Measurements from ENCODE around the gene NTRK3. TPM values are rescaled to one million over a fixed set of nuclear protein-coding genes. Genes with fewer than 3 reads are reported as not detected.

NTRK3 gene
- total RNA-seq, 1 experiment from 2014 or later, result not detected

DNA sequence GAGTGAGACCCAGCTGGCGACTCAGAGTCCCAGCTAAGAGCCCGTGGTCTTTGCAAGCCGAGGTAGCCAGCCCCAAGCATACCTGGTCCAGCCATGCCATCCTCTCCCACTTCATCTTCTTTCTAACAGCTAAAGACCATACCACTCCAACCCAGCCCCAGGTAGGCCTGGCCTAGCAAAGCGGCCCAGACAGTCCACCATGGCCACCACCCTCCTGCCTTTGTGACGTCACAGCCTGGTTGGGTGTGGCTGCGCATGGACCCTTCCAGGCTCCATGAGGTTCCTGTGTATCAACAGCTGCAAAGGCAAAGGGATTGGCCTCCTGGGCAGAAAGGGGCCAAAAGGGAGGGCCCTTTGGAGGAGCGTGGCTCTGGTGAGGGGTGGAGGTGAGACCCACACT is 4.1 kb downstream of the NTRK3 start:
- no peaks in the 10 kb centered on the region for H3F3A ChIP-seq (ENCODE audit: insufficient read depth, low read depth)
- no peaks in the 10 kb centered on the region for H3K79me2 ChIP-seq (ENCODE audit: low read depth)
- H3K27ac ChIP-seq, result no peak overlapping the region
- no peaks in the 10 kb centered on the region for H3K36me3 ChIP-seq (ENCODE audit: low read depth)
- ChIA-PET CTCF (no interaction called here), POLR2A (ENCODE audit: unreplicated experiment) (no interaction called here)
- peaks cover 6% of the 10 kb centered on the region; the same call in 1 of the 2 replicates for H3K27me3 ChIP-seq (ENCODE audit: insufficient read depth, low read depth)
- TF ChIP-seq CTCF (conservative IDR thresholded peaks at IDR 0.05), result no peak
- no peak for TF ChIP-seq EZH2 (IDR thresholded peaks at IDR 0.05; ENCODE audit: low read depth)
- no peak for DNase-seq
- no peaks in the 10 kb centered on the region for H3K9me3 ChIP-seq (ENCODE audit: insufficient read depth, low read depth)
- no peaks in the 10 kb centered on the region for H3K4me1 ChIP-seq (replicated peaks; ENCODE audit: insufficient read depth)
- H2AFZ ChIP-seq, result no peak overlapping the region
- no peaks in the 10 kb centered on the region for H3K9me2 ChIP-seq (ENCODE audit: insufficient read depth)
- no TSS peak for BruUV-seq (replicated peaks)
- no peak overlapping the region for H3K4me2 ChIP-seq
- intact Hi-C loops (cut with micrococcal nuclease; ENCODE audit: unreplicated experiment), result no loop called here
- H4K20me1 ChIP-seq (ENCODE audit: insufficient read depth), result no peaks in the 10 kb centered on the region
- H3K4me3 ChIP-seq, result no peak overlapping the region

DNA sequence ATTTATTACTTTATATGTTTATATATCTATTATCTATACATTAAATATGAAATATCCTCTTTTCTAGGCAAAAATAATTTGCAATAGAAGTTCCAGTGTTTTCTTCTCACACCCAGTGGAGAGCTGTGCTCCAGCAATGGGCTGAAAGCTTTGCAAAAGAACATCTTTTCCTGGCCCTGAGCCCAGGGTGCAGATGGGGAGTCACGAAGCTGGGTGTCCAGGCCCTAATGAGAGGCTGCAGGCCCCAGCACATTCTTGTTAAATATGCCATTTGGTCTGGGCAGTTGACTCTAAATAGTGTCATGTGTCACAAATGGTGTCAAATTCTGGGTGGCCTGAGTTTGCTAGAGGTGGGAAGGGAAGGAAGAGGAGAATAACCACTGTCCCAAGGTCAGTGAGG is 5.7 kb downstream of the NTRK3 start:
- BruUV-seq (replicated peaks), result no TSS peak
- no peak for TF ChIP-seq CTCF (conservative IDR thresholded peaks at IDR 0.05)
- TF ChIP-seq EZH2 (IDR thresholded peaks at IDR 0.05; ENCODE audit: low read depth), result no peak
- no peak for DNase-seq
- ChIA-PET CTCF (interaction anchor here (0.8 kb wide), 1 partner anchor 10 kb away, joined by 4 read pairs; no protein-coding TSS in a partner anchor), POLR2A (ENCODE audit: unreplicated experiment) (no interaction called here)
- H3K9me2 ChIP-seq (ENCODE audit: insufficient read depth), result no peaks in the 10 kb centered on the region
- no peak overlapping the region for H3K4me2 ChIP-seq
- no peaks in the 10 kb centered on the region for H3K79me2 ChIP-seq (ENCODE audit: low read depth)
- no peaks in the 10 kb centered on the region for H3F3A ChIP-seq (ENCODE audit: insufficient read depth, low read depth)
- intact Hi-C loops (cut with micrococcal nuclease; ENCODE audit: unreplicated experiment), result no loop called here
- no peaks in the 10 kb centered on the region for H4K20me1 ChIP-seq (ENCODE audit: insufficient read depth)
- H2AFZ ChIP-seq, result no peak overlapping the region
- H3K9me3 ChIP-seq (ENCODE audit: insufficient read depth, low read depth), result no peaks in the 10 kb centered on the region
- no peaks in the 10 kb centered on the region for H3K36me3 ChIP-seq (ENCODE audit: low read depth)
- H3K4me3 ChIP-seq, result no peak overlapping the region
- peaks cover 7% of the 10 kb centered on the region; the same call in 1 of the 2 replicates for H3K27me3 ChIP-seq (ENCODE audit: insufficient read depth, low read depth)
- no peaks in the 10 kb centered on the region for H3K4me1 ChIP-seq (replicated peaks; ENCODE audit: insufficient read depth)
- H3K27ac ChIP-seq, result no peak overlapping the region

DNA sequence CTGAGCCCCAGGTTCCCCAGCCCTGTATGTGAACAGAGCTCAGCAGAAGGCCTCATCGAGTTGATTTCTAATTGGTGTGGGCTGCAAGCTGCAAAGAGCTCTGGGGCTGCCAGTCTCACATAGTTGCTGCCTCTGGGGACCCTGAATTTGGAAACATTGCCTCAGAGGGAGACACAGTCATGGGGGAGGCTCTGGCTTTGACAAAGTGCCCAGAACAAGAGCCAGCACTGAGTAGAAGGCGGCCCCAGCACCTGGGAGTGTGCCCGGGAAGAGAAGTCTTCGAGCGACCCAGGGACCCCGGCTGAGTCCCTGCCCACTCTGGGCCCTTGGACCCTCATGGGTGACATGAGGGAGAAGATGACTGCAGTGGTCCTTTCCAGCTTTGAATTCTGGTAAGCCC is 7.3 kb downstream of the NTRK3 start:
- H3K27me3 ChIP-seq (ENCODE audit: insufficient read depth, low read depth), result peaks cover 7% of the 10 kb centered on the region; the same call in 1 of the 2 replicates
- no peaks in the 10 kb centered on the region for H3F3A ChIP-seq (ENCODE audit: insufficient read depth, low read depth)
- H3K4me1 ChIP-seq (replicated peaks; ENCODE audit: insufficient read depth), result no peaks in the 10 kb centered on the region
- no peaks in the 10 kb centered on the region for H3K9me2 ChIP-seq (ENCODE audit: insufficient read depth)
- no peaks in the 10 kb centered on the region for H4K20me1 ChIP-seq (ENCODE audit: insufficient read depth)
- H2AFZ ChIP-seq, result no peak overlapping the region
- H3K27ac ChIP-seq, result no peak overlapping the region
- ChIA-PET CTCF (no interaction called here), POLR2A (ENCODE audit: unreplicated experiment) (no interaction called here)
- DNase-seq, result no peak
- no peaks in the 10 kb centered on the region for H3K9me3 ChIP-seq (ENCODE audit: insufficient read depth, low read depth)
- no peaks in the 10 kb centered on the region for H3K36me3 ChIP-seq (ENCODE audit: low read depth)
- no peak for TF ChIP-seq CTCF (conservative IDR thresholded peaks at IDR 0.05)
- no peak for TF ChIP-seq EZH2 (IDR thresholded peaks at IDR 0.05; ENCODE audit: low read depth)
- intact Hi-C loops (cut with micrococcal nuclease; ENCODE audit: unreplicated experiment), result loop anchor here (5.0 to 10.0 kb wide), 2 partner anchors 206 to 1332 kb away; no protein-coding TSS in a partner anchor
- no TSS peak for BruUV-seq (replicated peaks)
- no peak overlapping the region for H3K4me3 ChIP-seq
- H3K79me2 ChIP-seq (ENCODE audit: low read depth), result no peaks in the 10 kb centered on the region
- no peak overlapping the region for H3K4me2 ChIP-seq

Measured in PC-9 (cell line).